Measurements from ENCODE around the gene CDKAL1.

CDKAL1 gene

DNA sequence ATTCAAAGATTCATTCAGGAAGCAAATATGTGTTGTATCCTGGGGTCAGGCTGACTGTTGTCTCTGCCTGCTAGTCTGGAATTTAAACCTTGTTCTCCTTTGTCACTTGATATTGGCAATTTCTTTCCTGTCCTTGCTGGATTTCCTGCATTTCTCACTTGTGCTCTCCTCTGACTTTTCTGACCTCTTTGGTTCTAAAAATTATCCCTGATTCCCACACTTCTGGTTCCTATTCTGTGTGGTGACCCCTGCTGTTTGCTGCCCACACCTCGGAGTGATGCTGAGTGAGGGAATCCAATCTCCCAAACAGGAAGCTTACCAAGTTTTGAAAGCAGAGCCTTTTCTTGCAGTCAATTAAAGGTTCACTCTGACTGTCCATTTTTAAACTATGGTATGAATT, 345.3 kb downstream of the CDKAL1 start:
- TF ChIP-seq, protein P1, sequence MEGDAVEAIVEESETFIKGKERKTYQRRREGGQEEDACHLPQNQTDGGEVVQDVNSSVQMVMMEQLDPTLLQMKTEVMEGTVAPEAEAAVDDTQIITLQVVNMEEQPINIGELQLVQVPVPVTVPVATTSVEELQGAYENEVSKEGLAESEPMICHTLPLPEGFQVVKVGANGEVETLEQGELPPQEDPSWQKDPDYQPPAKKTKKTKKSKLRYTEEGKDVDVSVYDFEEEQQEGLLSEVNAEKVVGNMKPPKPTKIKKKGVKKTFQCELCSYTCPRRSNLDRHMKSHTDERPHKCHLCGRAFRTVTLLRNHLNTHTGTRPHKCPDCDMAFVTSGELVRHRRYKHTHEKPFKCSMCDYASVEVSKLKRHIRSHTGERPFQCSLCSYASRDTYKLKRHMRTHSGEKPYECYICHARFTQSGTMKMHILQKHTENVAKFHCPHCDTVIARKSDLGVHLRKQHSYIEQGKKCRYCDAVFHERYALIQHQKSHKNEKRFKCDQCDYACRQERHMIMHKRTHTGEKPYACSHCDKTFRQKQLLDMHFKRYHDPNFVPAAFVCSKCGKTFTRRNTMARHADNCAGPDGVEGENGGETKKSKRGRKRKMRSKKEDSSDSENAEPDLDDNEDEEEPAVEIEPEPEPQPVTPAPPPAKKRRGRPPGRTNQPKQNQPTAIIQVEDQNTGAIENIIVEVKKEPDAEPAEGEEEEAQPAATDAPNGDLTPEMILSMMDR (IDR thresholded peaks at IDR 0.05): no peak
- no peak overlapping the region for H3K4me3 ChIP-seq
- no peak overlapping the region for H3K27ac ChIP-seq
- no peak for DNase-seq (ENCODE audit: low spot score)

DNA sequence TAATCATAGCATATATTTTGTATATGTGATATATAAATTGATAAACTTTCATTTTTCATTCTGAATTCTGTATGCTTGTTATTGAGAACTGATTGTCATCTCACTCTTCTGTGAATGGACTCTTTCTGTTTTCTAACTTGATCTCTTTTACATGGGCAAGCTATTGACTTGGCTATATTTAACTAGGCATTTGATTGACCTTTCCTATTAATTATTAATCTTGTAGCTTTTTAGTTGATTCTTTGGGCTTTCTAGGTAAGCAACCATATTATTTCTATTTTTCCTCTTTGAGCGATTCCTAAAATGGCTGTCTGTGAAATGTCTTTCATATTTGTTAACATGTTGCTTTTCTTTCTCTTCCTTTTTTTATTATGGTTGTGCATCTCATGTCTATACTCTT, 347.1 kb downstream of the CDKAL1 start:
- TF ChIP-seq, protein P1 (IDR thresholded peaks at IDR 0.05): no peak

DNA sequence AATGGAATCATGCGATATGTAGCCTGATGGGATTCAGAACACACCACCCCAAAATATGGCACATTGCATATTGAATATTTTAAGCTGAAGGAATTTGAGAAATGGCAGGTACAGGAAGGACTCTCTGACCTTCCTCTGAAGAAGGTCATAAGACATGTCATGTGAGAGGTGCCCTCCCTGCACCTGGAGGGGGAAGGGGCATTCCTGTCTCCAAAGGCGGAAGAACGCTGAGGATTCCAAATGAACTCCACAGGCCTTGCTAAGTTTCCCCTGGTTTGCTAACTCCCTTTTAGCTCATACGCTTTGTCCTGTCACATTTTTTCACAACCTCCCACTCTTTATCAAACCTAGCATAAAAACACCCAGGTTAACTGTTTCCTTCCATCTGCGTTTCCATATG, 347.8 kb downstream of the CDKAL1 start:
- no peak for DNase-seq (ENCODE audit: low spot score)
- TF ChIP-seq, protein P1 (IDR thresholded peaks at IDR 0.05): no peak
- H3K27ac ChIP-seq: no peak overlapping the region
- H3K4me3 ChIP-seq: no peak overlapping the region

More for the DNA sequence above, 347.1 kb downstream of the CDKAL1 start:
- no peak overlapping the region for H3K27ac ChIP-seq
- no peak overlapping the region for H3K4me3 ChIP-seq
- DNase-seq (ENCODE audit: low spot score): no peak

DNA sequence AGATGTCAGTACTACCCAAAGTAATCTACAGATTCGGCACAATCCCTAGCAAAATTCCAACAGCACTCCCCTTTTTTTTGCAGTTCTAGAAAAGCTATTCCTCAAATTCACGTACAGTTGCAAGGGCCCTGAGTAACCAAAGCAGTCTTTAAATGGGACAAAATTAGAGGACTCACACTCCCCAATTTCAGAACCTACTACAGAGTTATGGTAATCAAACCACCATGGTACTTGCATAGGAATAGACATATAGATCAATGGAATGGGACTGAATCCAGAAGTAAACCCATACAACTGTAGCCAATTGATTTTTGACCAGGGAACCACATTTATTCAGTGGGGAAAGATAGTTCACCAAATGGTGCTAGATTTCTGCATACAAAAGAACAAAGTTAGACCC, 350.8 kb downstream of the CDKAL1 start:
- TF ChIP-seq, protein P1 (IDR thresholded peaks at IDR 0.05): no peak
- Histone ChIP-seq H3K4me3 (no peak overlapping the region), H3K27ac (no peak overlapping the region)
- DNase-seq (ENCODE audit: low spot score): no peak

DNA sequence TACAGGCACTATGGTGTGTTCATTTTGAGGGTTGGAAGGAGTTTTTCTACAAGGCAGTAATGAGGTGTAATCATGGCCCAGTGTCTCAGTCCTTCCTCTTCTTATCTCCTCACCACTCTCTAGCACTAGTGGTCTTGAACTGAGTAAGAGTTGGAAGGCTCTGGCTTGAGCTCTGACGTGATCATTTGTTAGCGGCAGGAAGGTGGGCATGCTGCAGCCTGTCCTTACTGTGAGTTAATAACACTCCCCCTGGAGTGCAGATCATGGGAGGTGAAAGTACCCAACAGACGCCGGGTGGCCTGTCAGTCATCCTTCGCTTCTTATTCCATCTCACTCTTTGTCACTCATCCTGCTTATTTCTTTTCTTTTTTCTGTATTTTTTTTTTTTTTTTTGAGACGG, 356.9 kb downstream of the CDKAL1 start:
- no peak overlapping the region for H3K4me3 ChIP-seq
- TF ChIP-seq, protein P1 (IDR thresholded peaks at IDR 0.05): no peak
- H3K27ac ChIP-seq: no peak overlapping the region
- DNase-seq (ENCODE audit: low spot score): no peak

DNA sequence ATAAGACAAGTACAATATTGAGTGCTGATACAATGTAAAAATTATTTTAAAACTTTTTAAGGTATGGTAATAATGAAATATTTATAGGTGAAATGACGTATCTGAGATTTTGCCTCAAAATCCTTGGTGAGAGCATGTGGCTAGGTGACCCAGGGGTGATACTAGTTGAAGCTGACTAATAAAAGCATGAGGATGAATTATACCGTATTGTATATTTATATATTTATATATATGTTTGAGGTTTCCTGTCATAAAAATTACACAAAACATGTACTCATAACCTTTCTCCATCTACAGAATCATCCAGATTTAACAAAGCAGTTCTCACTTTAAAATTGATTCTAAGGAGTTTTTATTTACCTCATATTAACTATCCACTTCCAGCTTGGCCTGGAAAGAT, 358.1 kb downstream of the CDKAL1 start:
- DNase-seq (ENCODE audit: low spot score): no peak
- TF ChIP-seq, protein P1 (IDR thresholded peaks at IDR 0.05): no peak
- H3K4me3 ChIP-seq: no peak overlapping the region
- no peak overlapping the region for H3K27ac ChIP-seq

DNA sequence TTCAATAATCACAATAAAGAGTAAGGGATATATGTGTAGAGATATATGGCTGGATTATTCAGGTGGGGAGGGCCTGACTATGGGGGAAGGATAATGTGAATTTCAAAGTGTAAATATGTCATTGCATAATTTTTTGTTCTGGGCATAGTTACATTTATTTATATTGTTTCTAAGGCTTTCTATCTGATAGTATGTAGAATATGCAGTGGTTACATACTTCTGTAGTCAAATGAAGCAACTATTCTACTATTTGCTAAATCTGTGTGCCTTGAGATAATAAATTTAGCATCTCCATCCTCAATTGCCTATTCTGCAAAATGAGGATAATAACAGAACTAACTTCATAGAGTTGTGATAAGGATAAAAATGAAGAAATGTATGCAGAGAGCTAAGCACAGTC, 359.2 kb downstream of the CDKAL1 start:
- H3K4me3 ChIP-seq: no peak overlapping the region
- TF ChIP-seq, protein P1 (IDR thresholded peaks at IDR 0.05): no peak

More for the DNA sequence above, 359.2 kb downstream of the CDKAL1 start:
- DNase-seq (ENCODE audit: low spot score): no peak
- H3K27ac ChIP-seq: no peak overlapping the region

All from coronary artery (tissue), 2 donors.